Kidney epithelial cell (primary cell): ENCODE data around the gene ASGR1. TPM values are rescaled to one million over a fixed set of nuclear protein-coding genes. Genes with fewer than 3 reads are reported as not detected.

ENCODE experiments used
- DNase-seq: peaks from one replicate; pipeline ENCODE4 v3.0.0-alpha.2; 2010; ENCODE audit warnings: low read depth
- H3K27me3 ChIP-seq: 2 replicates; pipeline ENCODE4 v1.6.0; 2011; ENCODE audit warnings: low read length; ENCODE audit not compliant: control insufficient read depth, insufficient read depth
- H3K36me3 ChIP-seq: 2 replicates; pipeline ENCODE4 v1.5.1; 2011; ENCODE audit warnings: low read length; ENCODE audit not compliant: control insufficient read depth, insufficient read depth
- H3K4me3 ChIP-seq: 2 replicates; pipeline ENCODE4 v1.5.1; 2011; ENCODE audit warnings: low read depth, mild to moderate bottlenecking, control low read depth, low read length
- total RNA-seq: library from RNA; depleted of rRNA; stranded (reverse); fragments of >200 nt; gene quantifications from 2 replicates; pipeline ENCODE4 v1.2.3, GENCODE V29; 2015
- TF ChIP-seq, protein P1 (sequence below): IDR thresholded peaks from 2 replicates; pipeline ENCODE4 v1.5.1; 2011; ENCODE audit warnings: mild to moderate bottlenecking, moderate library complexity, low read length, control low read depth, inconsistent platforms; ENCODE audit not compliant: insufficient read depth, poor library complexity, severe bottlenecking

ASGR1 gene
- total RNA-seq, 1 donor from 2014 or later = 6.9 TPM

DNA sequence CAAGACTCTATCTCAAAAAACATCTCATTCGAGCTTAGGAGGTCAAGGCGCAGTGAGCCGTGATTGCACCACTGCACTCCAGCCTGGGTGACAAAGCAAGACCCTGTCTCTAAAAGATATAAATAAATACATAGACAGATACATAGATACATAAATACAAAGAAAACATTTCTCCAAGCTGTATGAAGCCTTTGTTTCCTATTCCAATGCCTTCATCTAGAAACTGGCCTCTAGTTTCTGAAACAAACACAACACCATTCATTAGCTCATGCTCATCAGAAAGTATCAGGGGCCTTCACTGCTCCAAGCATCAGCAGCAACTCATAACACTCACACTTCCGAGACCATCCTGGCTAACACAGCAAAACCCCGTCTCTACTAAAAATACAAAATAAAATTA is 54.2 kb downstream of the ASGR1 start:
- Histone ChIP-seq H3K36me3 (no peaks in the 10 kb centered on the region), H3K27me3 (peaks cover 5% of the 10 kb centered on the region), H3K4me3 (no peak overlapping the region)
- DNase-seq = no peak
- TF ChIP-seq, protein P1, sequence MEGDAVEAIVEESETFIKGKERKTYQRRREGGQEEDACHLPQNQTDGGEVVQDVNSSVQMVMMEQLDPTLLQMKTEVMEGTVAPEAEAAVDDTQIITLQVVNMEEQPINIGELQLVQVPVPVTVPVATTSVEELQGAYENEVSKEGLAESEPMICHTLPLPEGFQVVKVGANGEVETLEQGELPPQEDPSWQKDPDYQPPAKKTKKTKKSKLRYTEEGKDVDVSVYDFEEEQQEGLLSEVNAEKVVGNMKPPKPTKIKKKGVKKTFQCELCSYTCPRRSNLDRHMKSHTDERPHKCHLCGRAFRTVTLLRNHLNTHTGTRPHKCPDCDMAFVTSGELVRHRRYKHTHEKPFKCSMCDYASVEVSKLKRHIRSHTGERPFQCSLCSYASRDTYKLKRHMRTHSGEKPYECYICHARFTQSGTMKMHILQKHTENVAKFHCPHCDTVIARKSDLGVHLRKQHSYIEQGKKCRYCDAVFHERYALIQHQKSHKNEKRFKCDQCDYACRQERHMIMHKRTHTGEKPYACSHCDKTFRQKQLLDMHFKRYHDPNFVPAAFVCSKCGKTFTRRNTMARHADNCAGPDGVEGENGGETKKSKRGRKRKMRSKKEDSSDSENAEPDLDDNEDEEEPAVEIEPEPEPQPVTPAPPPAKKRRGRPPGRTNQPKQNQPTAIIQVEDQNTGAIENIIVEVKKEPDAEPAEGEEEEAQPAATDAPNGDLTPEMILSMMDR = no peak

DNA sequence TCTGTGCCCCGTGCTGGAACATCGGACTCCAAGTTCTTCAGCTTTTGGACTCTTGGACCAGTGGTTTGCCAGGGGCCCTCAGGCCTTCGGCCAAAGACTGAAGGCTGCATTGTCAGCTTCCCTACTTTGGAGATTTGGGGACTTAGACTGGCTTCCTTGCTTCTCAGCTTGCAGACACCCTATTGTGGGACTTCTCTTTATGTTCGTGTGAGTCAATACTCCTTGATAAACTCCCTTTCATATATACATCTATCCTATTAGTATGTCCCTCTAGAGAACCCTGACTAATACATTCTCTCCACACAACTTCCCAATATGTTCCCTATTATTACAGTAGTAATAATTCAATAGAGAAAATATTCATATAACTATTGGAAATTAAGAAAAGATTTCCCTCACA is 55.3 kb downstream of the ASGR1 start:
- TF ChIP-seq, protein P1 = no peak
- Histone ChIP-seq H3K27me3 (peaks cover 5% of the 10 kb centered on the region), H3K4me3 (no peak overlapping the region), H3K36me3 (no peaks in the 10 kb centered on the region)
- no peak for DNase-seq

Other genes starting within 250 kb of the ASGR1 start
- 1.4 and 1.7 TPM in 2 replicates for gene ALOX12, start 183.3 kb downstream of the ASGR1 start, total RNA-seq
- gene RNASEK, start 166.7 kb downstream of the ASGR1 start, total RNA-seq = 375 and 389 TPM in 2 replicates
- 0.08 TPM in 1 of 2 replicates, not detected in the other for gene BCL6B, start 156.3 kb downstream of the ASGR1 start, total RNA-seq
- gene SLC16A13, start 143.4 kb downstream of the ASGR1 start, total RNA-seq = 3.4 and 6.0 TPM in 2 replicates
- not detected in 2 replicates for gene SLC16A11, start 135.3 kb downstream of the ASGR1 start, total RNA-seq
- not detected in 2 replicates for gene CLEC10A, start 99.1 kb downstream of the ASGR1 start, total RNA-seq
- not detected in 2 replicates for gene ASGR2, start 64.5 kb downstream of the ASGR1 start, total RNA-seq
- 6.1 and 12.9 TPM in 2 replicates for gene DLG4, start 40.5 kb upstream of the ASGR1 start, total RNA-seq
- 219 and 344 TPM in 2 replicates for gene ACADVL, start 40.6 kb upstream of the ASGR1 start, total RNA-seq
- 57.1 and 69.8 TPM in 2 replicates for gene DVL2, start 55.1 kb upstream of the ASGR1 start, total RNA-seq
- 41.3 and 53.3 TPM in 2 replicates for gene PHF23, start 60.1 kb upstream of the ASGR1 start, total RNA-seq
- 277 and 595 TPM in 2 replicates for gene GABARAP, start 63.1 kb upstream of the ASGR1 start, total RNA-seq
- 96.0 and 97.1 TPM in 2 replicates for gene CTDNEP1, start 72.4 kb upstream of the ASGR1 start, total RNA-seq
- 20.8 and 29.0 TPM in 2 replicates for gene ELP5, start 72.8 kb upstream of the ASGR1 start, total RNA-seq
- 248 and 250 TPM in 2 replicates for gene CLDN7, start 83.1 kb upstream of the ASGR1 start, total RNA-seq
- 0.38 and 1.1 TPM in 2 replicates for gene SLC2A4, start 102.3 kb upstream of the ASGR1 start, total RNA-seq
- 0.08 and 0.48 TPM in 2 replicates for gene YBX2, start 115.3 kb upstream of the ASGR1 start, total RNA-seq
- 460 and 490 TPM in 2 replicates for gene EIF5A, start 128.3 kb upstream of the ASGR1 start, total RNA-seq
- 73.5 and 76.0 TPM in 2 replicates for gene GPS2, start 136.0 kb upstream of the ASGR1 start, total RNA-seq
- 16.3 and 29.9 TPM in 2 replicates for gene NEURL4, start 150.0 kb upstream of the ASGR1 start, total RNA-seq
- 0.14 and 3.6 TPM in 2 replicates for gene ACAP1, start 157.2 kb upstream of the ASGR1 start, total RNA-seq
- 14.9 and 15.5 TPM in 2 replicates for gene KCTD11, start 172.8 kb upstream of the ASGR1 start, total RNA-seq
- not detected in 2 replicates for gene TMEM95, start 175.8 kb upstream of the ASGR1 start, total RNA-seq
- gene TNK1, start 201.7 kb upstream of the ASGR1 start, total RNA-seq = 4.0 and 13.3 TPM in 2 replicates
- 61.8 and 74.7 TPM in 2 replicates for gene PLSCR3, start 215.2 kb upstream of the ASGR1 start, total RNA-seq
- 66.9 and 77.1 TPM in 2 replicates for gene TMEM256, start 224.7 kb upstream of the ASGR1 start, total RNA-seq
- 8.3 and 8.4 TPM in 2 replicates for gene NLGN2, start 228.5 kb upstream of the ASGR1 start, total RNA-seq
- gene SPEM1, start 241.0 kb upstream of the ASGR1 start, total RNA-seq = not detected in 2 replicates
- not detected in 2 replicates for gene SPEM2, start 246.2 kb upstream of the ASGR1 start, total RNA-seq
- gene SPEM3, start 249.5 kb upstream of the ASGR1 start, total RNA-seq = not detected in 2 replicates